Chondrocyte (in vitro differentiated cells): Measurements from ENCODE around the gene C18orf63. TPM values are rescaled to one million over a fixed set of nuclear protein-coding genes. Genes with fewer than 3 reads are reported as not detected.

Experiments used
- DNase-seq: peaks from one replicate; pipeline ENCODE4 v3.0.0; 2021; ENCODE audit warnings: mixed read lengths, low spot score
- H3K27ac Mint-ChIP-seq: one replicate; pipeline ENCODE4 v1.8.0; 2021; ENCODE audit warnings: mild to moderate bottlenecking, moderate library complexity, mixed read lengths; ENCODE audit not compliant: unreplicated experiment
- H3K27me3 Mint-ChIP-seq: 2 replicates; pipeline ENCODE4 v1.8.0; 2021; ENCODE audit warnings: low read depth, mixed read lengths
- H3K36me3 Mint-ChIP-seq: 2 replicates; pipeline ENCODE4 v1.8.0; 2021; ENCODE audit warnings: low read depth, mixed read lengths
- H3K4me1 Mint-ChIP-seq: 2 replicates; pipeline ENCODE4 v1.8.0; 2021; ENCODE audit warnings: low read depth, mild to moderate bottlenecking, mixed read lengths
- H3K4me3 Mint-ChIP-seq: one replicate; pipeline ENCODE4 v1.8.0; 2021; ENCODE audit warnings: mild to moderate bottlenecking, moderate library complexity, mixed read lengths; ENCODE audit not compliant: unreplicated experiment
- H3K9me3 Mint-ChIP-seq: 2 replicates; pipeline ENCODE4 v1.8.0; 2021; ENCODE audit warnings: low read depth, mixed read lengths
- CTCF ChIP-seq: fragments of 200-600 bp; sonication (generic); IDR thresholded peaks from 2 replicates; pipeline ENCODE4 v1.5.0; 2021; ENCODE audit warnings: antibody characterized with exemption, mild to moderate bottlenecking, moderate library complexity
- total RNA-seq: library from RNA; stranded (reverse); gene quantifications from 3 replicates; pipeline ENCODE4 v1.2.1, GENCODE V29; 2021

C18orf63 gene
- total RNA-seq, 1 donor from 2014 or later: not detected

- Mint-ChIP-seq H3K9me3 (no peaks in the 10 kb centered on the region), H3K4me3 (no peak overlapping the region), H3K27ac (no peak overlapping the region), H3K27me3 (no peaks in the 10 kb centered on the region), H3K4me1 (peaks cover 18% of the 10 kb centered on the region), H3K36me3 (no peaks in the 10 kb centered on the region)
- DNase-seq: no peak
- TF ChIP-seq CTCF: no peak
Measured at GRCh38 chr18:74294526-74294925, 21.1 kb upstream of the C18orf63 start.

- H3K4me3 Mint-ChIP-seq: no peak overlapping the region
- no peak for TF ChIP-seq CTCF
- no peak for DNase-seq
- H3K36me3 Mint-ChIP-seq: no peaks in the 10 kb centered on the region
- H3K9me3 Mint-ChIP-seq: no peaks in the 10 kb centered on the region
- H3K27ac Mint-ChIP-seq: no peak overlapping the region
- H3K4me1 Mint-ChIP-seq: no peaks in the 10 kb centered on the region
- peaks cover 5% of the 10 kb centered on the region for H3K27me3 Mint-ChIP-seq
Measured at GRCh38 chr18:74299162-74299561, 16.5 kb upstream of the C18orf63 start.

GRCh38 chr18:74299746-74300145 lies 15.9 kb upstream of the C18orf63 start:
- DNase-seq: no peak
- H3K9me3 Mint-ChIP-seq: no peaks in the 10 kb centered on the region
- no peak overlapping the region for H3K4me3 Mint-ChIP-seq
- no peak for TF ChIP-seq CTCF
- no peaks in the 10 kb centered on the region for H3K36me3 Mint-ChIP-seq
- peaks cover 5% of the 10 kb centered on the region for H3K27me3 Mint-ChIP-seq
- H3K27ac Mint-ChIP-seq: no peak overlapping the region
- no peaks in the 10 kb centered on the region for H3K4me1 Mint-ChIP-seq

GRCh38 chr18:74303306-74303705 lies 12.3 kb upstream of the C18orf63 start:
- peaks cover 11% of the 10 kb centered on the region for H3K27me3 Mint-ChIP-seq
- TF ChIP-seq CTCF: no peak
- no peak overlapping the region for H3K4me3 Mint-ChIP-seq

GRCh38 chr18:74303936-74304335 lies 11.7 kb upstream of the C18orf63 start:
- Mint-ChIP-seq H3K27ac (no peak overlapping the region), H3K36me3 (no peaks in the 10 kb centered on the region), H3K9me3 (no peaks in the 10 kb centered on the region), H3K4me1 (no peaks in the 10 kb centered on the region), H3K27me3 (peaks cover 11% of the 10 kb centered on the region), H3K4me3 (no peak overlapping the region)
- TF ChIP-seq CTCF: no peak
- DNase-seq: no peak

More at GRCh38 chr18:74303306-74303705, 12.3 kb upstream of the C18orf63 start:
- no peak for DNase-seq
- Mint-ChIP-seq H3K9me3 (no peaks in the 10 kb centered on the region), H3K4me1 (no peaks in the 10 kb centered on the region), H3K36me3 (no peaks in the 10 kb centered on the region), H3K27ac (no peak overlapping the region)
